A549 (cell line): ENCODE measurements around the gene TMTC2.

Experiments
- ELK1 ChIP-seq: fragments of 150-350 bp; IDR thresholded peaks from 2 replicates; pipeline ENCODE4 v1.6.1; 2014; ENCODE audit warnings: low read depth, mild to moderate bottlenecking, low read length
- HMGXB4 ChIP-seq: fragments of 250-450 bp; sonication (Bioruptor Pico); IDR thresholded peaks from 2 replicates; pipeline ENCODE4 v1.5.0; 2021; ENCODE audit warnings: mild to moderate bottlenecking, moderate library complexity, borderline replicate concordance
- HOXB13 ChIP-seq: fragments of 250-450 bp; sonication (Bioruptor Pico); IDR thresholded peaks from 2 replicates; pipeline ENCODE4 v1.5.0; 2020; ENCODE audit warnings: low read depth, mild to moderate bottlenecking, moderate library complexity
- JUNB ChIP-seq: fragments of >200 bp; sonication (Bioruptor Twin); formaldehyde crosslinking; IDR thresholded peaks from 2 replicates; pipeline ENCODE4 v1.6.1; 2016
- POLR2A ChIP-seq: IDR thresholded peaks from 2 replicates; pipeline ENCODE4 v1.6.1; 2012; ENCODE audit warnings: mild to moderate bottlenecking, low read length
- ZSCAN20 ChIP-seq: fragments of 250-450 bp; sonication (Bioruptor Pico); IDR thresholded peaks from 2 replicates; pipeline ENCODE4 v1.8.0; 2022; ENCODE audit warnings: mild to moderate bottlenecking, moderate library complexity

- TF ChIP-seq HMGXB4 (CRISPR knock-in tag) (no peak), ZSCAN20 (CRISPR knock-in tag) (no peak), POLR2A (no peak), ELK1 (no peak), HOXB13 (no peak), JUNB (no peak)
These were observed 35.2 kb upstream of the TMTC2 start for GRCh38 chr12:82651489-82651888.
